DLD1 (cell line): ENCODE measurements around the gene BOLA3.
"Not testable (repeated sequence)": the region's sequence is repeated elsewhere in the genome, so short reads cannot be mapped to it uniquely, and the experiment has no call there.

Source experiments
- in situ Hi-C: cut with HindIII; loops from 2 replicates; pipeline ENCODE4 v1.10.0; 2017; ENCODE audit warnings: low sequenced_read_pairs

Gene BOLA3

GRCh38 chr2:74105413-74105812 is 42.3 kb downstream of the BOLA3 start:
- in situ Hi-C loops = no loop called here

- in situ Hi-C loops = no loop called here
Measured at GRCh38 chr2:74104839-74105238, 42.9 kb downstream of the BOLA3 start.

GRCh38 chr2:74103763-74104162 is 43.9 kb downstream of the BOLA3 start:
- in situ Hi-C loops = no loop called here

- in situ Hi-C loops = no loop called here
Measured at GRCh38 chr2:74102516-74102915, 45.2 kb downstream of the BOLA3 start.

DNA sequence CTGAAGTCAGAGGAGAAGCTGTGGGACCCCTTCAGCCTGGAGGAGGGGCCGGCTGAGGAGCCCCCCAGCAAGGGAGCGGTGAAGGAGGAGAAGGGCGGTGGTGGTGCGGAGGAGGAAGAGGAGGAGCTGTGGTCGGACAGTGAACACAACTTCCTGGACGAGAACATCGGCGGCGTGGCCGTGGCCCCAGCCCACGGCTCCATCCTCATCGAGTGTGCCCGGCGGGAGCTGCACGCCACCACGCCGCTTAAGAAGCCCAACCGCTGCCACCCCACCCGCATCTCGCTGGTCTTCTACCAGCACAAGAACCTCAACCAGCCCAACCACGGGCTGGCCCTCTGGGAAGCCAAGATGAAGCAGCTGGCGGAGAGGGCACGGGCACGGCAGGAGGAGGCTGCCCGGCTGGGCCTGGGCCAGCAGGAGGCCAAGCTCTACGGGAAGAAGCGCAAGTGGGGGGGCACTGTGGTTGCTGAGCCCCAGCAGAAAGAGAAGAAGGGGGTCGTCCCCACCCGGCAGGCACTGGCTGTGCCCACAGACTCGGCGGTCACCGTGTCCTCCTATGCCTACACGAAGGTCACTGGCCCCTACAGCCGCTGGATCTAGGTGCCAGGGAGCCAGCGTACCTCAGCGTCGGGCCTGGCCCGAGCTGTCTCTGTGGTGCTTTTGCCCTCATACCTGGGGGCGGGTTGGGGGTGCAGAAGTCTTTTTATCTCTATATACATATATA is 46.0 kb downstream of the BOLA3 start:
- in situ Hi-C loops = no loop called here

DNA sequence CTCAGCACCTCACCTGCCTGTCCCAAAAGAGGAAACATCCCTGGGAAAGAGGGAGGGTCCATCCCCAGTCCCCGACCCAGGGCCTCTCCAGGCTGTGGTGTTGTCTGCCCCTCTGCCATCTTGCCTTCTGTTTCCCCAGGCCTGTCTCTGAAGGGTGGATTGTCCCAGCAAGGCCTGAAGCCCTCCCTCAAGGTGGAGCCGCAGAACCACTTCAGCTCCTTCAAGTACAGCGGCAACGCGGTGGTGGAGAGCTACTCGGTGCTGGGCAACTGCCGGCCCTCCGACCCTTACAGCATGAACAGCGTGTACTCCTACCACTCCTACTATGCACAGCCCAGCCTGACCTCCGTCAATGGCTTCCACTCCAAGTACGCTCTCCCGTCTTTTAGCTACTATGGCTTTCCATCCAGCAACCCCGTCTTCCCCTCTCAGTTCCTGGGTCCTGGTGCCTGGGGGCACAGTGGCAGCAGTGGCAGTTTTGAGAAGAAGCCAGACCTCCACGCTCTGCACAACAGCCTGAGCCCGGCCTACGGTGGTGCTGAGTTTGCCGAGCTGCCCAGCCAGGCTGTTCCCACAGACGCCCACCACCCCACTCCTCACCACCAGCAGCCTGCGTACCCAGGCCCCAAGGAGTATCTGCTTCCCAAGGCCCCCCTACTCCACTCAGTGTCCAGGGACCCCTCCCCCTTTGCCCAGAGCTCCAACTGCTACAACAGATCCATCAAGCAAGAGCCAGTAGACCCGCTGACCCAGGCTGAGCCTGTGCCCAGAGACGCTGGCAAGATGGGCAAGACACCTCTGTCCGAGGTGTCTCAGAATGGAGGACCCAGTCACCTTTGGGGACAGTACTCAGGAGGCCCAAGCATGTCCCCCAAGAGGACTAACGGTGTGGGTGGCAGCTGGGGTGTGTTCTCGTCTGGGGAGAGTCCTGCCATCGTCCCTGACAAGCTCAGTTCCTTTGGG is 47.2 kb downstream of the BOLA3 start:
- in situ Hi-C loops = no loop called here

DNA sequence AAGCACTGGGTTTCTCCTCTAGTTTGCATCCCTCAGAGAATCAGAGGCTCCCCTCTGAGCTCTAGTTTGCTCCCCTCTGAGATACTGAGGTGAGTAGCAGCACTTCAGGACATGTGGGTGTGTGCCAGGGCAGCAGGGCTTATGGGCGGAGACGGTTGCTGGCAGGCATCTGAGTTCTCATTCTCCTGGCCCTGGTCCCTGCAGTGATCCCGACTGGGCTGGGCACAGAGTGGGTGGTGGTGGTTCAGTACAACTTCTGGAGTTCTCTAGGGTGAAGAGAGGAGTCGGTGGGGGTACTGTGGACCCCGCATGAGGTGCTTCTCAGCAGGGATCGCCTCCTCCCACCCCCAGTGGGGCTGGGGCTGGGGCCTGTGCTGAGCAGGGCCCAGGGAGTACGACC is 47.9 kb downstream of the BOLA3 start:
- in situ Hi-C loops = no loop called here

DNA sequence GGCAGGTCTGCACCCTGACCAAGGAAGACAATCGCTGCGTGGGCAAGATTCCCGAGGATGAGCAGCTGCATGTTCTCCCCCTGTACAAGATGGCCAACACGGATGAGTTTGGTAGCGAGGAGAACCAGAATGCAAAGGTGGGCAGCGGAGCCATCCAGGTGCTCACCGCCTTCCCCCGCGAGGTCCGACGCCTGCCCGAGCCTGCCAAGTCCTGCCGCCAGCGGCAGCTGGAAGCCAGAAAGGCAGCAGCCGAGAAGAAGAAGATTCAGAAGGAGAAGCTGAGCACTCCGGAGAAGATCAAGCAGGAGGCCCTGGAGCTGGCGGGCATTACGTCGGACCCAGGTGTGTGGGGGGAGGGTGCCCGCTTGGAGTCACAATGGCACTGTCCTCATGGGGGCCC is 48.4 kb downstream of the BOLA3 start:
- in situ Hi-C loops = no loop called here

DNA sequence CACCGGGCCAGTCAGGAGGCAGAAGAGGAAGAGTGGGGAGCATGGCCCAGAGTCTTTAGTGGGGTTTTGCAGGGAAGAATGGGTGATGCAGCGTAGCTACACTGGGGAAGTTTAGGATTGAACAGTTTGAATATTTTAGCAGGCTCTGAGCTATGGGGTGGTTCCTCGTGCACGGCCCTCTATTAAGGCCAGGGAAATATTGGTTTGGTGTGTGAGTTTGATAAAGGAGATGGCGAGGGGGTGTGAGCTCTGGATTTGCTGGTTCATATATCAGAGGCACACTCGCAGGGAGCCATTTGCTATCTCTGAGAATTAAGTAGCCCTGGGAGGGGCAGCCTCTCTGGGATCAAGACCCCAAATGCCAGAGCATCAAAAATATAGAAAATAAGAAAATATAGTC is 50.1 kb downstream of the BOLA3 start:
- in situ Hi-C loops = no loop called here

GRCh38 chr2:74096052-74096451 is 51.7 kb downstream of the BOLA3 start:
- in situ Hi-C loops = no loop called here

DNA sequence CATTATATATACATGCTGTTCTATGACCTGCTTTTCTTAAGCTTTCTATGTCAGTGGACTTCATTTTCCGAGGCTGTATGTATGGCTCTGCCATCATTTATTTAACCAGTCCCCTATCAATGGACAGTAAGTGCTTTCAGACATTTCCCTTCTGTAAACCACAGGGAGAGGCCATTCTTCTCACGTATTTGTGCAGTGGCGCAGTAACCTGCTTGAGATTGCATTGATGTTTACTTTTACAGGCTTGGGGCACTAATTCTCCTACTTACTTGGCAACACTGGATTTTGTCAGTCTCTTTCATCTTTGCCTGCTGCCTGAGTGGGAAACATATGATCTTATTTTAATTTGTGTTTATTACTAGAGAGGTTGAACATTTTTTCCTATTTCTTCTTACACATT is 52.1 kb downstream of the BOLA3 start:
- in situ Hi-C loops = no loop called here

DNA sequence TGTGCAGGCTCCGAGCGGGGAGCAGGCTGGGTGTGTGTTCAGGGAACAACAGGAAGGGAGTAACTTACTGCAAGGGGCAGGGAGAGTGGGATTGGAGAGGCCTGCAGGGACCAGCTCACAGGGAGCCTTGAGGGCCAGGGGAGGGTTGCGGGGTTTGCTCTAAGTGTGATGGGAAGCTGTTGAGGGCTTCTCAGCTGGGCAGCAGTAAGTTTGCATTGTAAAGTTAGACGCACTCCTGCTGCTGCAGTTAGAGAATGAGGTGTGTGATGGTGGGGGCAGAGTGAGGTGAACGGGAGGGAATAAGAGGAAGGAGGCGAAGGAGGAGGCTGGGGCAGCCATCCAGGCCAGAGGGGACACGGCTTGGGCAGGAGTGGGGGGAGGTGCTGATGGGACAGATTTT is 53.4 kb downstream of the BOLA3 start:
- in situ Hi-C loops = no loop called here

DNA sequence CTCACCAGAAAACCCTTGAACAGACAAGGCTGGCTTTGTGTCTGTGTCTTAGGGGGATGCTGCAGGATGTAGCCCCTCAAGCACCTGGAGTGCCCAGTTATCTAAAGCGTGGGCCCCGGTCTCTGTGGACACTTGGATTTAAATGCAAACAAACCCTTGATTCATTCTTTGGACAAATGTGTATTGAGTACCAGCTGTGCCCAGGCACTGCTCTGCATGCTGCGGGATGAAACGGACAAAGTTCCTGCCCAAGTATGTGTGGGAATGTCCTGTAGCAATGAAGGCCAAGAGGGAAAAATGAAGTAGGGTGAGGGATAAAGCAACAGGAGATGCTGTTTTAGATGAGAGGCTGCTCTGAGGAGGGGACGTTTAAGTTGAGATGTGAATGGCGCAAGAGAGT is 53.9 kb downstream of the BOLA3 start:
- in situ Hi-C loops = no loop called here

DNA sequence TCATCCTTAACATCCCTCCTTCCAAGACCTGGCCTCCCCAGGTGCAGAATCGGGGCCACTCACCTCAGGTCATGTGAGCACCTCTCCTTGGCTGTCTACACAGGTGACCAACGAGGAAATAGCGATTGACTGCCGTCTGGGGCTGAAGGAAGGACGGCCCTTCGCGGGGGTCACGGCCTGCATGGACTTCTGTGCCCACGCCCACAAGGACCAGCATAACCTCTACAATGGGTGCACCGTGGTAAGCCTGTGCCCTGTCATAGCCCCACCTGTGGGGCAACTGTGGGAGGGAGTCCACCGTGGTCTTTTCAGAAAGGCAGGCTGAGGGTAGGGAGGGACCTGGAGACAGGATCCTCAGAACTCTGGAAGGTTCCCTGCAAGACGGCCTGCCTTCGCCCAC is 54.3 kb downstream of the BOLA3 start:
- in situ Hi-C loops = no loop called here

GRCh38 chr2:74092275-74092674 is 55.4 kb downstream of the BOLA3 start:
- in situ Hi-C loops = no loop called here

- in situ Hi-C loops = no loop called here
Measured at GRCh38 chr2:74091391-74091790, 56.3 kb downstream of the BOLA3 start.

DNA sequence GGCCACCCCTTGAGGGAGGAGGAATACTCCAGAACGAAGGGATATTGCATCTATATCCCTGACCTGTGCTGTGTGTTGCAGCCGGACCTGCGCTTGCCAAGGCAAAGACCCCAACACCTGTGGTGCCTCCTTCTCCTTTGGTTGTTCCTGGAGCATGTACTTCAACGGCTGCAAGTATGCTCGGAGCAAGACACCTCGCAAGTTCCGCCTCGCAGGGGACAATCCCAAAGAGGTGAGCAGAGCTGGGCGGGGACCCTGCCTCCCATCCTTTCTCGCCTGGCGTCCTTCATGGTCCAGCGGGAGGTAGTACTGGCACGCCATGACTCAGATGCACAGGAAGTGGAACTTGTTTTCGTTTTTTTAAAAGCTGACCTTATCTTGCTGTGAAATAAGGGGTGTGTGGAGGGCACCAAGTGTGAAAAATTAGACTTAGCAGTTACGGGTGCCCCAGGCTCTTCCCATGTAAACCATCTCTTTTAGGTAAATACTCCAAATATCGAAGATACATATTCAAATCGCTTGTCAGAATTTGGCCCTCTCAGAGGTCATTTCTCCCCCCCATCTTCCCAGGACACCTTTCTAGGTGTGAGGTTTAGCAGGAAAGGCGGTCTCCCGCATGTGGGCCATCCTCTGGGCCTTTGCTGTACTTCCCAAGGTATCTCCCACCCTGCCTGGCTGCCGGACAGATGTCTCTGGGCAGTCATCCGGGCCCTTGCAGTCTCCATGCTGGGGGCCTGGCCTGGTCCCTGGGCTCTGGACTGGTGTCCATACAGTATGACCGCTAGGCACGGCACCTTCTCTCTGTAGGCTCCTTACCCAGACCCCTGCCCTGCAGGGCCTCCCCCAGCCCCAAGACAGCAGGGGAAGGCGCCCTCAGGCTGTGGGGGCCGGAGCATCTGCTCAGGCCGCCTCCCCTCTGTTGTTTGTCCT is 57.6 kb downstream of the BOLA3 start:
- in situ Hi-C loops = no loop called here

- in situ Hi-C loops = not testable (repeated sequence)
Measured at GRCh38 chr2:74088676-74089075, 59.0 kb downstream of the BOLA3 start.

- in situ Hi-C loops = no loop called here
Measured at GRCh38 chr2:74087696-74088095, 60.0 kb downstream of the BOLA3 start.

GRCh38 chr2:74086021-74086420 is 61.7 kb downstream of the BOLA3 start:
- in situ Hi-C loops = no loop called here
